GM18520 (cell line): ENCODE data around the gene CDC42BPA.

Experiments used
- ATAC-seq: cut with Tn5 transposase; IDR thresholded peaks from one replicate; pipeline ENCODE4 v1.9.1; 2021; ENCODE audit not compliant: unreplicated experiment

The CDC42BPA gene

GRCh38 chr1:227071895-227072587 is 246.3 kb downstream of the CDC42BPA start:
- ATAC-seq = no peak

- no peak for ATAC-seq
Measured at GRCh38 chr1:227070638-227071285, 247.5 kb downstream of the CDC42BPA start.

GRCh38 chr1:227069490-227069889 is 248.8 kb downstream of the CDC42BPA start:
- ATAC-seq = no peak

DNA sequence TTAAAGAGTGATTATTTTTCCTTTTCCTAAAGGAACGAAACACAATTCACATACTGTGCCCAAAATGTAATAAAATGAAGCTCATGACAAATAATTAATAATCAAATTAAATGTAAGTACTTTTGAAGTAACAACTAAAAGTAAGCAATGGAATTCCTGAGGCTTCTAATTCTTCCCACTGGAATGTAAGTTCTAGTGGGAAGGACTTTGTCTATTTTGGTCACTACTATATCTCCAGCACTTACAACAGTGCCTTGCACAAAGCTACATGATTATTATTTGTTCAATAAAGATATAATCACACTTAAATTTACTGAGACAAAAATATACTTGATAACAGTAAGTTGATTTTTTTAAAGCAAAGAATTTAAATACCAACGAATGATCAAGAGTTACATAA is 249.4 kb downstream of the CDC42BPA start:
- ATAC-seq = no peak

DNA sequence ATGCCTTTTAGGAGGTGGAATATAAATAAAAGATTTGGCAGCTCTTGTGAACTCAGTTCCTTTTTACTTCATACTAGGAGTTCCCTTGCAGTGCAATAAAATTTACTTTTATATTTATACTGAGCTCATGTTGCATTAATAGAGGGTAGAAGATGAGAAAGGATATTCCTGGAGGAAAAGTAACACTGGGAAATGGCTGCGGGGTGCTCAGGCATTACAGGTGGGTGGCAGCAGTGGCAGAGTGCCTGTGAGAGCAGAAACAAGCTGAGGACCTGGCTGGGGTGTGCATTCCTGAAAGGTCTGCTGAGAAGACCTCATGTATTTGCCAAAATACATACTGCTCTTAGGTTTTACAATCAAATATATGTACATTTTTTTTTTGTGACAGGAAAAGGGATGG is 251.3 kb downstream of the CDC42BPA start:
- no peak for ATAC-seq

GRCh38 chr1:227065311-227065710 is 253.0 kb downstream of the CDC42BPA start:
- ATAC-seq = no peak

GRCh38 chr1:227062306-227062705 is 256.0 kb downstream of the CDC42BPA start:
- ATAC-seq = no peak

DNA sequence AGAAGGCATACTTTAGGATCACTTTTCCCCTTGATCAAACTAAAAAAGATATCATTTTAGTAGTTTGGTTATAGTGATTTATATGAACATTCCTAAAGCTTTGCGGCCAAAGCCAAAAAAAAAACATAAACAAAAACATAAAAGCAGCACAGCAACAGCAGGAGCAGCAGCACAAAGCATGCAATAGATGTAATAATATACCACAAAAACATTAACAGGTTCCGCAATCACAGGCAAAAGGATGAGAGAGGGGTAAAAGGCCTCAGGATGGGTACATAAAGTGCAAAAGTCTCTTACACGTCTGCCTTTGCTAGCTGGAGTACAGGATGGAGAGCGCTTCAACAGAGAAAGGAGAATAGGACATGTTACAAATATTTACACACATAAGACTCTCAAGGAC is 259.2 kb downstream of the CDC42BPA start:
- no peak for ATAC-seq

DNA sequence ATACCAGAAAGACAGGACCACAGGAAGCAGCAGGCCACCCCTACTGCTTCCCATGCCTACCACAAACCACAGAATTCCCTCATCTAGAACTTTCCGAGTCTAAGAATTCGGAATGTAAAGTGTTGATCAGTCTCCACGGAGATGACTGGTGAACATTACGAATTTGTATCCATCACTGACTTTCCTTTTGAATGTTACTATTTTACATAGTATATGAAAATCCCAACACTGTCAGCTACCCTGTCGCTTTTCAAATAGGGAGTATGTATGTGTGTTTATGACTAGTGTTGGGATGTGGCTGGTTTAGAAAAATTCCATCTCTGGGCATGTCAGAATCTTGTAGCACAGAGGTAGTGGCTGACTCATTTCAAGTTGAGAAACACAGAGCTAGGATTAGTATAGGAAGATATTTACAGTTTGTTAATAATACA is 260.0 kb downstream of the CDC42BPA start:
- no peak for ATAC-seq

- no peak for ATAC-seq
Measured at GRCh38 chr1:227049253-227049652, 269.0 kb downstream of the CDC42BPA start.

GRCh38 chr1:227043755-227044154 is 274.5 kb downstream of the CDC42BPA start:
- ATAC-seq = no peak

GRCh38 chr1:227042292-227042691 is 276.0 kb downstream of the CDC42BPA start:
- no peak for ATAC-seq

DNA sequence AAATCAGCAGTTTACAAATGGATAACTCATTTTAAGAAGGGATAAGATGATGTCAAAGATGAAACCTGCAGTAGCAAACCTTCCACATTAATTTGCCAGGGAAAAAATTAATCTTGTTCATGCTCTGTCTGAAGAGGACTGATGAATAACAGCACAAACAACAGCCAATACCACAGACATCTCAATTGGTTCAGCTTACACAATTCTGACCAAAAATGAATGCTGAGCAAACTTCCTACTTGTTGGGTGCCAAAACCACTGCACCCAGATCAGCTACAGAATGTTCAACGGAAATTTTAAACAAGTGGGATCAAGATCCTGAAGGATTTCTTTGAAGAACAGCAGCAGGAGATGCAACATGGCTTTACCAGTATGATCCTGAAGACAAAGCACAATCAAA is 279.9 kb downstream of the CDC42BPA start:
- ATAC-seq = no peak

- ATAC-seq = no peak
Measured at GRCh38 chr1:227037121-227037520, 281.2 kb downstream of the CDC42BPA start.

GRCh38 chr1:227035316-227035715 is 283.0 kb downstream of the CDC42BPA start:
- ATAC-seq = no peak

DNA sequence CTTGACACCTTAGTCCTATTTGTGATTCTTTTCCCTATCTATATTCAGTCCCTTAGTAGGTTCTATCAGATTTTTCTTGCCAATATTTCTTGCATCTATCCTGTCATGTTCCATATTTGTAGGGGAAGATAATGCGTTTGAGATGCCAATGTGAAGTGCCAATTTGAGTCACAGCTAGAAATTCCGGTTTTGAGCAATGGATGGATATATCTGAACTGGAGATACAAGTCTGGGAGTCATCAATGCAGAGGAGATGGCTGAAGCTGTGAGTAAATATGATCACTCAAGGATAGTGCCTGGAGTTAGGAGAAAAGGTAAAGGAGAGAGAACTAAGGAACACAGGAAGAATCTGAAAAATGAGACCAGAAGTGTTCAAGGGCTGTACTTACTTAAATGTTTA is 284.4 kb downstream of the CDC42BPA start:
- ATAC-seq = no peak

DNA sequence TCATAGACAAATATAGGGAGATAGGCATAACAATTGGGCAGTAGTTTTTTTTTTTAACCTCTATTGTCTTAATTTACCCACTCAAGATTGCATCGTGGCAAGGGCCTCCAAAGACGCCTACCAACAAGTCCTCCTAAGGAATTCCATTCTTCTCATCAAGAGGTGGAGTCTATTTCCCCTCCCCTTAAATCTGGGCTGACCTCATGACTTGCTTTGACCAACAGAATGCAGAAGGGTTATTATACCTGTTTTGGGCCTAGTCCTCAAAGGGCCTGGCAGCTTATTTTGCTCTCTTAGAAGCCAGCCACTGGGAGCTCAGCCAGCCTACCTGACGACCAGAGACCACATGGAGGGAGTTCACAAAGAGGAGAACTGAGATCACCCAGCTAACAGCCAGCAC is 285.9 kb downstream of the CDC42BPA start:
- ATAC-seq = no peak

GRCh38 chr1:227016990-227017389 is 301.3 kb downstream of the CDC42BPA start:
- no peak for ATAC-seq

DNA sequence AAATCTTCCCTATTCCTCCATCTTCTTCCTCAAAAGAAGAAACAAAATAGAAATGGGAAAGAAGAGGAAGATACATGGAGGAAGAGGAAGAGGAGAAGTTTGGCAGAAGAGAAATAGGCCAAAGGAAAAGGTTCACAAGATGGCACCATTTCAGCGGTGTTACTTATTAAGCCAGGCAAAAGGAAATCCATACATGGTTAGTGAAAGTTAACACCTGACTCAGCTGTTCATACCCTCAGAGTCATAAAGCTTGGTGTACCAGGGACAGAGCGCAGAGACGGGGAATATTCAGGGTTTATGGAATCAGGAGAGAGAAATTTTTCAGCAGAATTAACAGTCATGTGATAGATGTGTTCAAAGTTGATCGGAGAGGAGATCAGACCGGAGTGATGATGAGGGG is 307.6 kb downstream of the CDC42BPA start:
- ATAC-seq = no peak

DNA sequence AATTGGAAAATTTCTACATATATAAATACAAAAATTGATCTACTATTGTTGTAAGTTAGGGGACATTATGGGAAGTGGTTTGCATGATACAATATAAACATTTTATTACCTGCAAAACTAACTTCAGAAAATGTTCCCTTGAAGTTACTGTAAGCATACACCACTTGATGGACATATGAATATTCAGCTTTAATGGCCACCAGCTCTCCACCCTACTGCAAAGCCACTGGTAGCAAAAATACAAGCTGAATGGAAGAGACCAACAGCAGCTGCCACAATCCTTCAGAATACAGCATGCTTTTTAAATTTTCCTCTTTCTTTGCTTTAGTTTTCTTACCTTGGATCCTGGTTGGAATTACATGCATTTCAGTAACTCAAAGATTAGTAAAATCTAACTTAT is 308.4 kb downstream of the CDC42BPA start:
- ATAC-seq = no peak

DNA sequence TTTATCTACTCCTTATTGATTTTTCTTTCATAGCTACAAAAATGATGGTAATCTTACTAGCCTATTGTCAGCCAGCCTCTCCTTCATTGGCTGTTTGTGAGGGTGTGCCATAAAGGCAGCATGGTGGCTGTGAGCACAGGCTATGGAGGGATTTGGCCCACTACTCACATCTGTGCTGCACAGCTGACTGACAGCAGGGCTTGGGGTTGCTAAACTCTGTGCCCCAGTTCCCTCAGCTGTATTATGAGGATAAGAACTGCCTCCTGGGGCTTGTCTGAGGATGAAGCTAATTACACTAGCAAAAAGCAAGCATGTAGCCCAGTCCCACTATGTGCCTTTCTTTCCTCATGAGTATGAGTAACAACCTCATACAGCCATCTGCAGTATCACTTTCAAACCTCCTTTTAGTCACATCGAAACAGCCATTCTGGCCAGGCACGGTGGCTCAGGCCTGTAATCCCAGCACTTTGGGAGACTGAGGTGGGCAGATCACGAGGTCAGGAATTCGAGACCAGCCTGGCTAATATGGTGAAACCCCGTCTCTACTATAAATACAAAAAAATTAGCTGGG is 312.0 kb downstream of the CDC42BPA start:
- peak; percentile 56 for ATAC-seq

- no peak for ATAC-seq
Measured at GRCh38 chr1:227004796-227005195, 313.5 kb downstream of the CDC42BPA start.
